Measurements from ENCODE around the gene C3AR1. TPM values are rescaled to one million over a fixed set of nuclear protein-coding genes. Genes with fewer than 3 reads are reported as not detected.
A peak's percentile ranks its signal among the peaks of the same experiment; 100 is the strongest.

Gene C3AR1
- total RNA-seq, 2 experiments from 2014 or later, result not detected

- no peaks in the 10 kb centered on the region for H4K20me1 ChIP-seq (ENCODE audit: insufficient read depth, low read length)
- ChIA-PET POLR2A (interaction anchor here (1.1 to 1.3 kb wide), 3 partner anchors 9 to 96 kb away, joined by 3 to 5 read pairs (median 4); no protein-coding TSS in a partner anchor), CTCF (ENCODE audit: unreplicated experiment) (no interaction called here)
- no peak for DNase-seq (ENCODE audit: low spot score)
- no peaks in the 10 kb centered on the region for H3K79me2 ChIP-seq (ENCODE audit: insufficient read depth, low read depth, low read length)
- TF ChIP-seq CTCF (conservative IDR thresholded peaks at IDR 0.05; ENCODE audit: low read length) (no peak), EZH2phosphoT487 (IDR thresholded peaks at IDR 0.05; ENCODE audit: borderline replicate concordance, low read depth, low read length) (no peak)
- no peak overlapping the region for H2AFZ ChIP-seq (ENCODE audit: low read length)
- no peaks in the 10 kb centered on the region for H3K9me3 ChIP-seq (ENCODE audit: low read length)
- H3K4me2 ChIP-seq (ENCODE audit: low read length), result no peak overlapping the region
- H3K4me3 ChIP-seq (ENCODE audit: low read depth, low read length, poor library complexity, severe bottlenecking), result no peak overlapping the region
- no TSS peak for BruUV-seq (replicated peaks)
- peaks cover 13% of the 10 kb centered on the region for H3K4me1 ChIP-seq (ENCODE audit: insufficient read depth, low read length, poor library complexity, severe bottlenecking)
- H3K27ac ChIP-seq (ENCODE audit: low read depth, low read length, poor library complexity, severe bottlenecking), result no peak overlapping the region
- H3K9me2 ChIP-seq (ENCODE audit: insufficient read depth, low read length), result no peaks in the 10 kb centered on the region
- H3K36me3 ChIP-seq (ENCODE audit: insufficient read depth, low read length), result no peaks in the 10 kb centered on the region
- intact Hi-C loops (cut with micrococcal nuclease; ENCODE audit: unreplicated experiment), result no loop called here
Observed at GRCh38 chr12:8028267-8028666, 37.9 kb downstream of the C3AR1 start.

- H4K20me1 ChIP-seq (ENCODE audit: insufficient read depth, low read length), result no peaks in the 10 kb centered on the region
- TF ChIP-seq EZH2phosphoT487 (IDR thresholded peaks at IDR 0.05; ENCODE audit: borderline replicate concordance, low read depth, low read length), result no peak
- H3K36me3 ChIP-seq (ENCODE audit: insufficient read depth, low read length), result no peaks in the 10 kb centered on the region
- no peaks in the 10 kb centered on the region for H3K9me2 ChIP-seq (ENCODE audit: insufficient read depth, low read length)
- no peaks in the 10 kb centered on the region for H3K9me3 ChIP-seq (ENCODE audit: low read length)
- CTCF ChIA-PET (ENCODE audit: unreplicated experiment), result no interaction called here
- H3K4me2 ChIP-seq (ENCODE audit: low read length), result no peak overlapping the region
- no peaks in the 10 kb centered on the region for H3K79me2 ChIP-seq (ENCODE audit: insufficient read depth, low read depth, low read length)
- no TSS peak for BruUV-seq (replicated peaks)
- intact Hi-C loops (cut with micrococcal nuclease; ENCODE audit: unreplicated experiment), result loop anchor here (2.0 kb wide), 2 partner anchors 55 to 215 kb away; partner anchors contain the start of gene NECAP1
- H2AFZ ChIP-seq (ENCODE audit: low read length), result no peak overlapping the region
- H3K27ac ChIP-seq (ENCODE audit: low read depth, low read length, poor library complexity, severe bottlenecking), result no peak overlapping the region
- peaks cover 11% of the 10 kb centered on the region for H3K4me1 ChIP-seq (ENCODE audit: insufficient read depth, low read length, poor library complexity, severe bottlenecking)
- no peak for DNase-seq (ENCODE audit: low spot score)
- POLR2A ChIA-PET, result interaction anchor here (1.1 to 1.3 kb wide), 3 partner anchors 9 to 95 kb away, joined by 3 to 5 read pairs (median 4); no protein-coding TSS in a partner anchor
- H3K4me3 ChIP-seq (ENCODE audit: low read depth, low read length, poor library complexity, severe bottlenecking), result no peak overlapping the region
Observed at GRCh38 chr12:8027856-8028255, 38.3 kb downstream of the C3AR1 start.

GRCh38 chr12:8026291-8026900 is 39.8 kb downstream of the C3AR1 start:
- peak; percentile 98 for DNase-seq (ENCODE audit: low spot score)
- CTCF ChIA-PET (ENCODE audit: unreplicated experiment), result no interaction called here
- H2AFZ ChIP-seq (ENCODE audit: low read length), result peak overlapping the region; percentile 98
- intact Hi-C loops (cut with micrococcal nuclease; ENCODE audit: unreplicated experiment), result loop anchor here (2.0 kb wide), 2 partner anchors 56 to 216 kb away; partner anchors contain the start of gene NECAP1
- no peak for TF ChIP-seq CTCF (conservative IDR thresholded peaks at IDR 0.05; ENCODE audit: low read length)
- TF ChIP-seq EZH2phosphoT487 (IDR thresholded peaks at IDR 0.05; ENCODE audit: borderline replicate concordance, low read depth, low read length), result no peak
- H3K4me3 ChIP-seq (ENCODE audit: low read depth, low read length, poor library complexity, severe bottlenecking), result peak overlapping the region; percentile 71
- POLR2A ChIA-PET, result interaction anchor here (0.6 kb wide), 1 partner anchor 22 kb away, joined by 3 read pairs; no protein-coding TSS in a partner anchor
- H3K9me3 ChIP-seq (ENCODE audit: low read length), result no peaks in the 10 kb centered on the region
- peaks cover 5% of the 10 kb centered on the region for H3K4me1 ChIP-seq (ENCODE audit: insufficient read depth, low read length, poor library complexity, severe bottlenecking)
- H3K36me3 ChIP-seq (ENCODE audit: insufficient read depth, low read length), result no peaks in the 10 kb centered on the region
- no peaks in the 10 kb centered on the region for H3K9me2 ChIP-seq (ENCODE audit: insufficient read depth, low read length)
- peak overlapping the region; percentile 80 for H3K4me2 ChIP-seq (ENCODE audit: low read length)
- H3K79me2 ChIP-seq (ENCODE audit: insufficient read depth, low read depth, low read length), result no peaks in the 10 kb centered on the region
- H4K20me1 ChIP-seq (ENCODE audit: insufficient read depth, low read length), result no peaks in the 10 kb centered on the region
- BruUV-seq (replicated peaks), result no TSS peak
- peak overlapping the region; percentile 84 for H3K27ac ChIP-seq (ENCODE audit: low read depth, low read length, poor library complexity, severe bottlenecking)
